ELR (cell line): ENCODE measurements around the gene MAPT.
"Not testable (repeated sequence)": the region's sequence is repeated elsewhere in the genome, so short reads cannot be mapped to it uniquely, and the experiment has no call there.

Experiments used
- DNase-seq: peaks from one replicate; pipeline ENCODE4 v3.0.0-alpha.2; 2015; ENCODE audit warnings: low read depth

The MAPT gene

DNA sequence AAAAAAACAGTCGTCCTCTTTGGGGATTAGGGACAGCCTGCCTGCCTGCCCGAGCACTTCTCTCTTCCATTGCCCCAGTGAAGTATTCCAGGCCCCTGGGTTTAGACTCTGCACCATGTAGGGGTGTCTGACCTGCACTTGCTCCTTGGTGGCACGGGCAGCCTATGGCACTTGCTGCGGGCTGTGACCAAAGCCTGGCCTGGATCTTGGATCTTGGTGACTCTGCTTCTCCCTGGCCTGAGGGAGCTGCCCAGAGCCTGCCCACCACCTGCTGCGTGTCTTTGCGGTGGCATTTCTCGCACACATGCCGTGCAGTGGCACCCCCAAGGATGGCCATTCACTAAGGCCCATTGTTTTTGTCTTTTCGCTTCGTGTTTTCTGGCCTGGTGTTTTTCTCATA, 98.5 kb downstream of the MAPT start:
- DNase-seq: no peak

- no peak for DNase-seq
These were observed 99.7 kb downstream of the MAPT start for GRCh38 chr17:45993962-45994627.

DNA sequence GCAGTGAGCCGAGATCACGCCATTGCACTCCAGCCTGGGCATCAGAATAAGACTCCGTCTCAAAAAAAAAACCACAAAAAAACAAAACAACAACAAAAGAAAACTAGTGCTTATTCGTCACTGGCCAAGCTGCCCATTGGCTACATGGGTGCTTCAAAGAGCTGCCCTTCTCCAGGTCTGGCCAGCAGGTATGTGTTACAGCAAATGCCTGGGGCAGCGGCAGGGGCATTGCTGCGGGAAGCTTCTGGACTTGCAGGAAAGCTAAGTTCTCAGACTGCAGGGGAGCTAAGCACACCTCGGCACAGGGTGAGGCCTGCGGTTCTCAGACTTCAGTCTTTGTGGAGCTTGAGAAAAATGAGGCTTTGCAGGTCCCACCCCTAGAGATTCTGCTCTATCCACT, 100.6 kb downstream of the MAPT start:
- no peak for DNase-seq

DNA sequence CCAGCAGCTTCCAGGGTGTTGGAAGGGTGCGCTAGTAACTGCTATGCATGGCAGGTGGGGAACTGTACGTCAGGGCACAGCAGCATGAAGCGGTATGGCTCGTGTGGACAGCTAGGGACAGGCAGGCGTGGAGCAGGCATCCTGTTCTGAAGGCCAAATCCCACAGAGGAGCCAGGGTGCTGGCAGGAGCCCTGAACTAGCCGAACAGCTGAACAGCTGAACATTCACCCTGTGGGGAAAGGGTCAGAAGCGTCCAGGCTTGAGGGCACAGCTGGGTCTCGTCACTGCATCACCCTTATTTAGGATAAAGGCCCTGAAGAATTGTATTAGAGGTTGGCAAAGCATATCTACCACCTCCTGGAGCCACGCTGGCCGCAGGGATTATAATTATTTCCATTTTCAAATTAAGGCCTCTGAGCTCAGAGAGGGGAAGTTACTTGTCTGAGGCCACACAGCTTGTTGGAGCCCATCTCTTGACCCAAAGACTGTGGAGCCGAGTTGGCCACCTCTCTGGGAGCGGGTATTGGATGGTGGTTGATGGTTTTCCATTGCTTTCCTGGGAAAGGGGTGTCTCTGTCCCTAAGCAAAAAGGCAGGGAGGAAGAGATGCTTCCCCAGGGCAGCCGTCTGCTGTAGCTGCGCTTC, 101.4 kb downstream of the MAPT start:
- no peak for DNase-seq

- no peak for DNase-seq
These were observed 102.1 kb downstream of the MAPT start for GRCh38 chr17:45996282-45996937.

DNA sequence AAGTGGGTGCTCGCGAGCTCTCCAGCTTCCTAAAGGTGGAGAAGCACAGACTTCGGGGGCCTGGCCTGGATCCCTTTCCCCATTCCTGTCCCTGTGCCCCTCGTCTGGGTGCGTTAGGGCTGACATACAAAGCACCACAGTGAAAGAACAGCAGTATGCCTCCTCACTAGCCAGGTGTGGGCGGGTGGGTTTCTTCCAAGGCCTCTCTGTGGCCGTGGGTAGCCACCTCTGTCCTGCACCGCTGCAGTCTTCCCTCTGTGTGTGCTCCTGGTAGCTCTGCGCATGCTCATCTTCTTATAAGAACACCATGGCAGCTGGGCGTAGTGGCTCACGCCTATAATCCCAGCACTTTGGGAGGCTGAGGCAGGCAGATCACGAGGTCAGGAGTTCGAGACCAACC, 102.8 kb downstream of the MAPT start:
- no peak for DNase-seq

DNA sequence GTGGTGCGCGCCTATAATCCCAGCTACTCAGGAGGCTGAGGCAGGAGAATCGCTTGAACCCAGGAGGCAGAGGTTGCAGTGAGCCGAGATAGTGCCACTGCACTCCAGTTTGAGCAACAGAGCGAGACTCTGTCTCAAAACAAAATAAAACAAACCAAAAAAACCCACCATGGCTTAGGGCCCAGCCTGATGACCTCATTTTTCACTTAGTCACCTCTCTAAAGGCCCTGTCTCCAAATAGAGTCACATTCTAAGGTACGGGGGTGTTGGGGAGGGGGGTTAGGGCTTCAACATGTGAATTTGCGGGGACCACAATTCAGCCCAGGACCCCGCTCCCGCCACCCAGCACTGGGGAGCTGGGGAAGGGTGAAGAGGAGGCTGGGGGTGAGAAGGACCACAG, 103.3 kb downstream of the MAPT start:
- peak; percentile 45 for DNase-seq

DNA sequence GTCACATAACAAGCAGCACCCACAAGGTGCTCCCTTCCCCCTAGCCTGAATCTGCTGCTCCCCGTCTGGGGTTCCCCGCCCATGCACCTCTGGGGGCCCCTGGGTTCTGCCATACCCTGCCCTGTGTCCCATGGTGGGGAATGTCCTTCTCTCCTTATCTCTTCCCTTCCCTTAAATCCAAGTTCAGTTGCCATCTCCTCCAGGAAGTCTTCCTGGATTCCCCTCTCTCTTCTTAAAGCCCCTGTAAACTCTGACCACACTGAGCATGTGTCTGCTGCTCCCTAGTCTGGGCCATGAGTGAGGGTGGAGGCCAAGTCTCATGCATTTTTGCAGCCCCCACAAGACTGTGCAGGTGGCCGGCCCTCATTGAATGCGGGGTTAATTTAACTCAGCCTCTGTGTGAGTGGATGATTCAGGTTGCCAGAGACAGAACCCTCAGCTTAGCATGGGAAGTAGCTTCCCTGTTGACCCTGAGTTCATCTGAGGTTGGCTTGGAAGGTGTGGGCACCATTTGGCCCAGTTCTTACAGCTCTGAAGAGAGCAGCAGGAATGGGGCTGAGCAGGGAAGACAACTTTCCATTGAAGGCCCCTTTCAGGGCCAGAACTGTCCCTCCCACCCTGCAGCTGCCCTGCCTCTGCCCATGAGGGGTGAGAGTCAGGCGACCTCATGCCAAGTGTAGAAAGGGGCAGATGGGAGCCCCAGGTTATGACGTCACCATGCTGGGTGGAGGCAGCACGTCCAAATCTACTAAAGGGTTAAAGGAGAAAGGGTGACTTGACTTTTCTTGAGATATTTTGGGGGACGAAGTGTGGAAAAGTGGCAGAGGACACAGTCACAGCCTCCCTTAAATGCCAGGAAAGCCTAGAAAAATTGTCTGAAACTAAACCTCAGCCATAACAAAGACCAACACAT, 104.9 kb downstream of the MAPT start, which contains the start of gene STH:
TSS of gene STH (plus strand) at position 264 of the 913 bp plus-strand sequence. CDS start at position 294, 30 bp downstream.
- DNase-seq: no peak

GRCh38 chr17:45999900-46000290, 105.5 kb downstream of the MAPT start:
- DNase-seq: no peak

- DNase-seq: no peak
These were observed 105.9 kb downstream of the MAPT start for GRCh38 chr17:46000292-46000691.

DNA sequence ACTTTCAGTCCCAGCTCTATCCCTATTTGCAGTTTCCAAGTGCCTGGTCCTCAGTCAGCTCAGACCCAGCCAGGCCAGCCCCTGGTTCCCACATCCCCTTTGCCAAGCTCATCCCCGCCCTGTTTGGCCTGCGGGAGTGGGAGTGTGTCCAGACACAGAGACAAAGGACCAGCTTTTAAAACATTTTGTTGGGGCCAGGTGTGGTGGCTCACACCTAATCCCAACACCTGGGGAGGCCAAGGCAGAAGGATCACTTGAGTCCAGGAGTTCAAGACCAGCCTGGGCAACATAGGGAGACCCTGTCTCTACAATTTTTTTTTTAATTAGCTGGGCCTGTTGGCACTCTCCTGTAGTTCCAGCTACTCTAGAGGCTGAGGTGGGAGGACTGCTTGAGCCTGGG, 106.4 kb downstream of the MAPT start:
- no peak for DNase-seq

GRCh38 chr17:46001390-46002310, 107.3 kb downstream of the MAPT start:
- DNase-seq: no peak

DNA sequence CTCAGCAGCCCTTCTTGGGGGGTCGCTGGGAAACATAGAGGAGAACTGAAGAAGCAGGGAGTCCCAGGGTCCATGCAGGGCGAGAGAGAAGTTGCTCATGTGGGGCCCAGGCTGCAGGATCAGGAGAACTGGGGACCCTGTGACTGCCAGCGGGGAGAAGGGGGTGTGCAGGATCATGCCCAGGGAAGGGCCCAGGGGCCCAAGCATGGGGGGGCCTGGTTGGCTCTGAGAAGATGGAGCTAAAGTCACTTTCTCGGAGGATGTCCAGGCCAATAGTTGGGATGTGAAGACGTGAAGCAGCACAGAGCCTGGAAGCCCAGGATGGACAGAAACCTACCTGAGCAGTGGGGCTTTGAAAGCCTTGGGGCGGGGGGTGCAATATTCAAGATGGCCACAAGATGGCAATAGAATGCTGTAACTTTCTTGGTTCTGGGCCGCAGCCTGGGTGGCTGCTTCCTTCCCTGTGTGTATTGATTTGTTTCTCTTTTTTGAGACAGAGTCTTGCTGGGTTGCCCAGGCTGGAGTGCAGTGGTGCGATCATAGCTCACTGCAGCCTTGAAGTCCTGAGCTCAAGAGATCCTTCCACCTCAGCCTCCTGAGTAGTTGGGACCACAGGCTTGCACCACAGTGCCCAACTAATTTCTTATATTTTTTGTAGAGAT, 108.1 kb downstream of the MAPT start:
- peak; percentile 75 for DNase-seq

- DNase-seq: no peak
These were observed 108.6 kb downstream of the MAPT start for GRCh38 chr17:46002973-46003316.

- no peak for DNase-seq
These were observed 109.8 kb downstream of the MAPT start for GRCh38 chr17:46003907-46004748.

- DNase-seq: not testable (repeated sequence)
These were observed 111.7 kb downstream of the MAPT start for GRCh38 chr17:46006082-46006481.

DNA sequence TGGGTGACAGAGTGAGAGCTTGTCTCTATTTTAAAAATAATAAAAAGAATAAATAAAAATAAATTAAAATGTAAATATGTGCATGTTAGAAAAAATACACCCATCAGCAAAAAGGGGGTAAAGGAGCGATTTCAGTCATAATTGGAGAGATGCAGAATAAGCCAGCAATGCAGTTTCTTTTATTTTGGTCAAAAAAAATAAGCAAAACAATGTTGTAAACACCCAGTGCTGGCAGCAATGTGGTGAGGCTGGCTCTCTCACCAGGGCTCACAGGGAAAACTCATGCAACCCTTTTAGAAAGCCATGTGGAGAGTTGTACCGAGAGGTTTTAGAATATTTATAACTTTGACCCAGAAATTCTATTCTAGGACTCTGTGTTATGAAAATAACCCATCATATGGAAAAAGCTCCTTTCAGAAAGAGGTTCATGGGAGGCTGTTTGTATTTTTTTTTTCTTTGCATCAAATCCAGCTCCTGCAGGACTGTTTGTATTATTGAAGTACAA, 113.2 kb downstream of the MAPT start:
- no peak for DNase-seq

DNA sequence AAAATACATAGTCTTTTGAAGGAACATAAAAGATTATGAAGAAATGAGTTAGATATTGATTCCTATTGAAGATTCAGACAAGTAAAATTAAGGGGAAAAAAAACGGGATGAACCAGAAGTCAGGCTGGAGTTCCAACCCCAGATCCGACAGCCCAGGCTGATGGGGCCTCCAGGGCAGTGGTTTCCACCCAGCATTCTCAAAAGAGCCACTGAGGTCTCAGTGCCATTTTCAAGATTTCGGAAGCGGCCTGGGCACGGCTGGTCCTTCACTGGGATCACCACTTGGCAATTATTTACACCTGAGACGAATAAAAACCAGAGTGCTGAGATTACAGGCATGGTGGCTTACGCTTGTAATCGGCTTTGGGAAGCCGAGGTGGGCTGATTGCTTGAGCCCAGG, 114.2 kb downstream of the MAPT start:
- DNase-seq: no peak
